GM23338 (cell line): ENCODE data around the gene FOXI2. TPM values are rescaled to one million over a fixed set of nuclear protein-coding genes. Genes with fewer than 3 reads are reported as not detected.

Experiments used
- CREB1 ChIP-seq: fragments of 250-450 bp; sonication (Bioruptor Pico); IDR thresholded peaks from 2 replicates; pipeline ENCODE4 v1.5.0; 2020; ENCODE audit warnings: low read depth, mild to moderate bottlenecking, moderate library complexity
- CTCF ChIP-seq, 2 experiments: fragments of 200-600 bp in 1 of 2; sonication (generic) in 1 of 2; conservative IDR thresholded peaks; 2 replicates each; pipeline versions ENCODE4 v1.5.1 to v1.6.1; 2016 to 2017; ENCODE audit warnings: antibody characterized with exemption in 2 of 2, low read depth in 2 of 2, mild to moderate bottlenecking in 2 of 2, moderate library complexity in 1 of 2
- ETS1 ChIP-seq: IDR thresholded peaks from 2 replicates; pipeline ENCODE4 v1.6.1; 2016; ENCODE audit warnings: antibody characterized with exemption
- EZH2 ChIP-seq: fragments of 200-600 bp; sonication (generic); IDR thresholded peaks from one replicate; pipeline ENCODE4 v1.8.0; 2017; ENCODE audit warnings: antibody characterized with exemption, mild to moderate bottlenecking, low read depth; ENCODE audit not compliant: unreplicated experiment
- JUNB ChIP-seq: IDR thresholded peaks from one replicate; pipeline ENCODE4 v1.6.1; 2016; ENCODE audit warnings: antibody characterized with exemption; ENCODE audit not compliant: unreplicated experiment
- NANOG ChIP-seq: IDR thresholded peaks from 2 replicates; pipeline ENCODE4 v1.6.1; 2016; ENCODE audit warnings: antibody characterized with exemption, borderline replicate concordance
- POLR2AphosphoS5 ChIP-seq: IDR thresholded peaks from 2 replicates; pipeline ENCODE4 v1.6.1; 2016; ENCODE audit warnings: antibody characterized with exemption, low read depth
- STAT1 ChIP-seq: IDR thresholded peaks from one replicate; pipeline ENCODE4 v1.6.1; 2016; ENCODE audit warnings: antibody characterized with exemption; ENCODE audit not compliant: unreplicated experiment
- ZNF114 ChIP-seq: fragments of 250-450 bp; sonication (Bioruptor Pico); IDR thresholded peaks from 2 replicates; pipeline ENCODE4 v1.5.0; 2020; ENCODE audit warnings: mild to moderate bottlenecking, moderate library complexity
- ZNF462 ChIP-seq: fragments of 250-450 bp; sonication (Bioruptor Pico); IDR thresholded peaks from 2 replicates; pipeline ENCODE4 v1.5.0; 2020; ENCODE audit warnings: mild to moderate bottlenecking, moderate library complexity
- polyA plus RNA-seq: library from polyadenylated mRNA; unstranded; fragments of >200 nt; fragmentation: Nextera tagmentation; extraction: Ambion mirVana; gene quantifications from 2 replicates; pipeline ENCODE4 v1.2.1, GENCODE V29; 2016
- total RNA-seq: library from RNA; depleted of rRNA; stranded (reverse); fragments of >200 nt; shearing (Covaris generic); gene quantifications from 2 replicates; pipeline ENCODE4 v1.2.3, GENCODE V29; 2014

The FOXI2 gene
- total and polyA plus RNA-seq, 2 experiments from 2014 or later = 0.74 to 1.3 TPM

GRCh38 chr10:127702271-127702670 lies 34.7 kb upstream of the FOXI2 start (continued):
- TF ChIP-seq ZNF462 (CRISPR knock-in tag) (no peak), CTCF (conservative IDR thresholded peaks at IDR 0.05; ENCODE audit: low read depth in 2 of 2) (no peak), EZH2 (no peak), ZNF114 (no peak), POLR2AphosphoS5 (no peak), CREB1 (no peak), STAT1 (no peak), NANOG (no peak), ETS1 (no peak), JUNB (no peak)
